ENCODE measurements around the gene PLIN4.

The PLIN4 gene

DNA sequence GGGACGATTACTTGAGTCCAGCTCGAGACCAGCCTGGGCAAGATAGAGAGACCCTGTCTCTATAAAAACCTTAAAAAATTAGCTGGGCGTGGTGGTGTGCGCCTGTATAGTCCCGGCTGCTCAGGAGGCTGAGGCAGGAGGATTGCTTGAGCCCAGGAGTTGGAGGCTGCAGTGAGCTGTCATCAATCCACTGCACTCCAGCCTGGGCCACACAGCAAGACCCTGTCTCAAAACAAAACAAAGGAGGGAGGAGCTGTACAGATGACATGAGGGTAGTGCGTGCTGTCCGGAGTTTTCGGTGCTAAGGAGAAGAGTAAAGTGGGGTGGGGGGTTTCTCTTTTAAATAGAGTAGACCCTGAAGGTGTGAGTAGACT is 23.6 kb downstream of the PLIN4 start:
- peaks cover 8% of the 10 kb centered on the region; the same call in 1 of the 2 replicates for H3K36me3 ChIP-seq (ENCODE audit: insufficient read depth, low read length)

DNA sequence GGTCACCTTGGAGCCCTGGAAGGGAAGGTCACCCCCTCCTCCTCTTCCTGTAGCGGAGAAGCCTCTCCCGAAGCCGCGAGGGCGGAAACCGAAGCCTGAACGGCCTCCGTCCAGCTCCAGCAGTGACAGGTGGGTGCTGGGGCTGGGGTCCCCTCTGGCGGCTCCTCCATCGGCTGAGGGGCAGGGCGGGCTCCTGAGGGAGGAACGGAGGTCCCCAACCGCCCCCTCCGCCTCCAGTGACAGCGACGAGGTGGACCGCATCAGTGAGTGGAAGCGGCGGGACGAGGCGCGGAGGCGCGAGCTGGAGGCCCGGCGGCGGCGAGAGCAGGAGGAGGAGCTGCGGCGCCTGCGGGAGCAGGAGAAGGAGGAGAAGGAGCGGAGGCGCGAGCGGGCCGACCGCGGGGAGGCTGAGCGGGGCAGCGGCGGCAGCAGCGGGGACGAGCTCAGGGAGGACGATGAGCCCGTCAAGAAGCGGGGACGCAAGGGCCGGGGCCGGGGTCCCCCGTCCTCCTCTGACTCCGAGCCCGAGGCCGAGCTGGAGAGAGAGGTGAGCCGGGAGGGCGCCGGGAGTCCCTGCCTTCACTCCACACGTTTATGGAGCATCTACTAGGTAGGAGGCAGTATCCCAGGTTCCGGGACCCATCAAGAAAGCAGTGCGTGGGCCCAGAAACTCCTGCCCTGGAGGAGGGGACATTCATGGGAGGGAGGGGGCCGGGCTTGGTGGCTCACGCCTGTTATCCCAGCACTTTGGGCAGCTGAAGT is 24.2 kb downstream of the PLIN4 start:
- H3K27me3 ChIP-seq (ENCODE audit: insufficient read depth, low read length) = no peaks in the 10 kb centered on the region
- H3K4me1 ChIP-seq (ENCODE audit: control insufficient read depth, insufficient read depth, low read length, unreplicated experiment) = no peaks in the 10 kb centered on the region
- no peak overlapping the region for H3K27ac ChIP-seq (ENCODE audit: low read depth, low read length)
- H3K36me3 ChIP-seq (ENCODE audit: insufficient read depth, low read length) = peaks cover 8% of the 10 kb centered on the region; the same call in 1 of the 2 replicates
- no peak overlapping the region for H2AFZ ChIP-seq (ENCODE audit: low read length, unreplicated experiment)
- no peaks in the 10 kb centered on the region for H3K79me2 ChIP-seq (ENCODE audit: control insufficient read depth, insufficient read depth, low read length, unreplicated experiment)
- H3K4me3 ChIP-seq (ENCODE audit: low read depth, low read length) = no peak overlapping the region

More for the DNA sequence above, 23.6 kb downstream of the PLIN4 start:
- H3K79me2 ChIP-seq (ENCODE audit: control insufficient read depth, insufficient read depth, low read length, unreplicated experiment) = no peaks in the 10 kb centered on the region
- H3K4me3 ChIP-seq (ENCODE audit: low read depth, low read length) = no peak overlapping the region
- no peaks in the 10 kb centered on the region for H3K27me3 ChIP-seq (ENCODE audit: insufficient read depth, low read length)
- H3K4me1 ChIP-seq (ENCODE audit: control insufficient read depth, insufficient read depth, low read length, unreplicated experiment) = no peaks in the 10 kb centered on the region
- no peak overlapping the region for H3K27ac ChIP-seq (ENCODE audit: low read depth, low read length)
- H2AFZ ChIP-seq (ENCODE audit: low read length, unreplicated experiment) = no peak overlapping the region

GRCh38 chr19:4493104-4493928 is 25.0 kb downstream of the PLIN4 start:
- Histone ChIP-seq H3K36me3 (ENCODE audit: insufficient read depth, low read length) (peaks cover 8% of the 10 kb centered on the region; the same call in 1 of the 2 replicates), H2AFZ (ENCODE audit: low read length, unreplicated experiment) (no peak overlapping the region), H3K79me2 (ENCODE audit: control insufficient read depth, insufficient read depth, low read length, unreplicated experiment) (no peaks in the 10 kb centered on the region), H3K27ac (ENCODE audit: low read depth, low read length) (no peak overlapping the region), H3K27me3 (ENCODE audit: insufficient read depth, low read length) (no peaks in the 10 kb centered on the region), H3K4me1 (ENCODE audit: control insufficient read depth, insufficient read depth, low read length, unreplicated experiment) (no peaks in the 10 kb centered on the region), H3K4me3 (ENCODE audit: low read depth, low read length) (no peak overlapping the region)

GRCh38 chr19:4492337-4493103 is 25.8 kb downstream of the PLIN4 start:
- H3K79me2 ChIP-seq (ENCODE audit: control insufficient read depth, insufficient read depth, low read length, unreplicated experiment) = no peaks in the 10 kb centered on the region
- no peaks in the 10 kb centered on the region for H3K27me3 ChIP-seq (ENCODE audit: insufficient read depth, low read length)
- no peak overlapping the region for H3K4me3 ChIP-seq (ENCODE audit: low read depth, low read length)
- H3K36me3 ChIP-seq (ENCODE audit: insufficient read depth, low read length) = peaks cover 8% of the 10 kb centered on the region; the same call in 1 of the 2 replicates
- H3K27ac ChIP-seq (ENCODE audit: low read depth, low read length) = no peak overlapping the region
- H3K4me1 ChIP-seq (ENCODE audit: control insufficient read depth, insufficient read depth, low read length, unreplicated experiment) = no peaks in the 10 kb centered on the region
- H2AFZ ChIP-seq (ENCODE audit: low read length, unreplicated experiment) = no peak overlapping the region

- H2AFZ ChIP-seq (ENCODE audit: low read length, unreplicated experiment) = no peak overlapping the region
- H3K4me3 ChIP-seq (ENCODE audit: low read depth, low read length) = no peak overlapping the region
- peaks cover 8% of the 10 kb centered on the region; the same call in 1 of the 2 replicates for H3K36me3 ChIP-seq (ENCODE audit: insufficient read depth, low read length)
- no peak overlapping the region for H3K27ac ChIP-seq (ENCODE audit: low read depth, low read length)
- no peaks in the 10 kb centered on the region for H3K4me1 ChIP-seq (ENCODE audit: control insufficient read depth, insufficient read depth, low read length, unreplicated experiment)
- H3K79me2 ChIP-seq (ENCODE audit: control insufficient read depth, insufficient read depth, low read length, unreplicated experiment) = no peaks in the 10 kb centered on the region
- no peaks in the 10 kb centered on the region for H3K27me3 ChIP-seq (ENCODE audit: insufficient read depth, low read length)
Observed at GRCh38 chr19:4491446-4491845, 26.8 kb downstream of the PLIN4 start.

- Histone ChIP-seq H3K4me3 (ENCODE audit: low read depth, low read length) (no peak overlapping the region), H3K36me3 (ENCODE audit: insufficient read depth, low read length) (peaks cover 8% of the 10 kb centered on the region; the same call in 1 of the 2 replicates), H3K79me2 (ENCODE audit: control insufficient read depth, insufficient read depth, low read length, unreplicated experiment) (no peaks in the 10 kb centered on the region), H3K27ac (ENCODE audit: low read depth, low read length) (no peak overlapping the region), H3K4me1 (ENCODE audit: control insufficient read depth, insufficient read depth, low read length, unreplicated experiment) (no peaks in the 10 kb centered on the region), H3K27me3 (ENCODE audit: insufficient read depth, low read length) (no peaks in the 10 kb centered on the region), H2AFZ (ENCODE audit: low read length, unreplicated experiment) (no peak overlapping the region)
Observed at GRCh38 chr19:4488496-4488895, 29.8 kb downstream of the PLIN4 start.

- Histone ChIP-seq H3K36me3 (ENCODE audit: insufficient read depth, low read length) (peaks cover 8% of the 10 kb centered on the region; the same call in 1 of the 2 replicates), H3K27ac (ENCODE audit: low read depth, low read length) (no peak overlapping the region), H3K79me2 (ENCODE audit: control insufficient read depth, insufficient read depth, low read length, unreplicated experiment) (no peaks in the 10 kb centered on the region), H3K4me1 (ENCODE audit: control insufficient read depth, insufficient read depth, low read length, unreplicated experiment) (no peaks in the 10 kb centered on the region), H3K4me3 (ENCODE audit: low read depth, low read length) (no peak overlapping the region), H3K27me3 (ENCODE audit: insufficient read depth, low read length) (no peaks in the 10 kb centered on the region), H2AFZ (ENCODE audit: low read length, unreplicated experiment) (no peak overlapping the region)
Observed at GRCh38 chr19:4487572-4487971, 30.7 kb downstream of the PLIN4 start.

DNA sequence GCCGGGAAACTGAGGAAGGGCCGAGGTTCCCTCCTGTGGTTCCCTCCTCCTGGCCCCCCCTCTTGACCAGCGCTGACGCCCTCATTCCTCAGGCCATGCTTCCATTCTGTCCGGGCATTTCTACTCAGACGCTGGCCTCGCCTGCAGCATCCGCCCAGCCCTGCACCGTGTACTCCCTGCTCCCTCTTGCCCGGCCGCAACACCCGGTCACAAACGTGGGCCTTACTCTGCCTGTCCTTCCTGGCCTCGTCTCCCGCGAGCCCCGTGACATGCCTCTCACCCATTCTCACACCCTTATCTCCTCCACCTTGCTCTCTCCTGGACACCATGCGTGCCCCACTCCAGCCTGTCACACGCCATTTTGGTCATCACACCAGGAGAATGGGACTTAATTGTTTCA is 34.9 kb downstream of the PLIN4 start:
- no peaks in the 10 kb centered on the region for H3K27me3 ChIP-seq (ENCODE audit: insufficient read depth, low read length)
- H3K27ac ChIP-seq (ENCODE audit: low read depth, low read length) = no peak overlapping the region
- no peaks in the 10 kb centered on the region for H3K79me2 ChIP-seq (ENCODE audit: control insufficient read depth, insufficient read depth, low read length, unreplicated experiment)
- H3K36me3 ChIP-seq (ENCODE audit: insufficient read depth, low read length) = no peaks in the 10 kb centered on the region
- no peak overlapping the region for H3K4me3 ChIP-seq (ENCODE audit: low read depth, low read length)
- no peaks in the 10 kb centered on the region for H3K4me1 ChIP-seq (ENCODE audit: control insufficient read depth, insufficient read depth, low read length, unreplicated experiment)
- no peak overlapping the region for H2AFZ ChIP-seq (ENCODE audit: low read length, unreplicated experiment)

DNA sequence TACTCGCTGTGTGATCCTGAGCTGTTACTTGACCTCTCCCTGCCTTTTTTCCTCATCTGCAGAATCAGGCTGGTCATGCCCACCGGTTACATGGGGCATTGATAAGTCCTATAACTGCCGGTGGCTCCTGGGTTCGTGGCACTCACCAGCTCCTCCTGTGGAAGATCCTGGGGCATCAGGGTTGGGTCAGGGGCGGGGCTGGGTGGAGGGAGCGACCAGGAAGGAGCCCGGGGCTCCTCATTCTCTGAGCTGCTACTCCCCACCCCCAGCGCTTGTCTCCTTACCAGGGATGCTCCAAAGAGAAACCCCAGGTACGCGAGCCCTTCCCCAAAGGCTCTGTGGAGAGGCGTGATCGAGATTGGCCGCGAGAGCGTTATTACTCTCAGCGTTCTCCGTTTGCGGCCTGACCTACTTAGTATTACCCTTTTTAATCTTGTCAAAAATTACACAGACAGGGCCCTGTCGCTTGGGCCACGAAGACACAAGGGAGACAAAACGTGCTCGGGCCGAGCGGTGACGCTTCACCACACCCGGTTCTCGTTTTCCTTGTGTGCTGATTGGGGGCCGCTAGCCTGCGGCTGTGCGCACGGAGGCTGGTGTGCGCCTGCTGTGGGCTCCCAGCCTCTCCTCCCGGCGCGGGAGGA is 35.4 kb downstream of the PLIN4 start:
- Histone ChIP-seq H3K36me3 (ENCODE audit: insufficient read depth, low read length) (no peaks in the 10 kb centered on the region), H3K79me2 (ENCODE audit: control insufficient read depth, insufficient read depth, low read length, unreplicated experiment) (no peaks in the 10 kb centered on the region), H3K27me3 (ENCODE audit: insufficient read depth, low read length) (no peaks in the 10 kb centered on the region), H3K4me3 (ENCODE audit: low read depth, low read length) (no peak overlapping the region), H2AFZ (ENCODE audit: low read length, unreplicated experiment) (no peak overlapping the region), H3K4me1 (ENCODE audit: control insufficient read depth, insufficient read depth, low read length, unreplicated experiment) (no peaks in the 10 kb centered on the region), H3K27ac (ENCODE audit: low read depth, low read length) (no peak overlapping the region)
